Neural cell (in vitro differentiated cells): Measurements from ENCODE around the gene LYRM7.

Source experiments
- CTCF ChIP-seq: fragments of 450-650 bp; IDR thresholded peaks from 2 replicates; pipeline ENCODE4 v1.5.1; 2014; ENCODE audit warnings: antibody characterized with exemption, mild to moderate bottlenecking, moderate library complexity; ENCODE audit not compliant: poor library complexity, severe bottlenecking
- EP300 ChIP-seq: fragments of 450-650 bp; conservative IDR thresholded peaks from 2 replicates; pipeline ENCODE4 v1.6.1; 2014; ENCODE audit warnings: antibody characterized with exemption, mild to moderate bottlenecking, moderate library complexity; ENCODE audit not compliant: poor library complexity, severe bottlenecking
- EZH2 ChIP-seq: fragments of 200-600, 300-800 bp; shearing (Covaris generic), sonication (generic); IDR thresholded peaks from 2 replicates; pipeline ENCODE4 v1.6.1; 2014; ENCODE audit warnings: antibody characterized with exemption, low read length, borderline replicate concordance, mild to moderate bottlenecking; ENCODE audit not compliant: insufficient read depth, poor library complexity, severe bottlenecking
- POLR2AphosphoS5 ChIP-seq: IDR thresholded peaks from 2 replicates; pipeline ENCODE4 v1.6.1; 2012
- TF ChIP-seq, protein P1 (sequence below): IDR thresholded peaks from 2 replicates; pipeline ENCODE4 v1.6.1; 2012; ENCODE audit warnings: borderline replicate concordance

DNA sequence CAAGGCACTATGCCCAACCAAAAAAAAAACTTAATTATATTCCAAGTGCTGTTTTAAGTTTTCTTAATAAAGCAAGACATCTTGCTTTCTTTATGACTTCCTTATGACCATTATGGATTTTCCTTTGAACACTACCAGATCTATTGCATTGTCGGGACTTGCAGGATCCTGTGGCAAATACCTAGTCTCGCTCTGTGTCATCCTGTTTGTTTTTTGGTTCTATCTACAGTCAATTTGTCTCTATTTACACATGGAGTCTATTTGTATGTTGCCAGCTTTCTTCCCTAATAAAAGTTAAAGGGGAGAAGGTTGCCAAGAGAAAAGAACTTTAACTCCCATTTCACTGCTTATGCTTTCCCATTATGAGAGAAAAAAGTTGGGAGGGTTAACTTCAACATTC, 10.6 kb upstream of the LYRM7 start:
- TF ChIP-seq CTCF (no peak), EZH2 (no peak), EP300 (no peak), POLR2AphosphoS5 (no peak)
- TF ChIP-seq, protein P1, sequence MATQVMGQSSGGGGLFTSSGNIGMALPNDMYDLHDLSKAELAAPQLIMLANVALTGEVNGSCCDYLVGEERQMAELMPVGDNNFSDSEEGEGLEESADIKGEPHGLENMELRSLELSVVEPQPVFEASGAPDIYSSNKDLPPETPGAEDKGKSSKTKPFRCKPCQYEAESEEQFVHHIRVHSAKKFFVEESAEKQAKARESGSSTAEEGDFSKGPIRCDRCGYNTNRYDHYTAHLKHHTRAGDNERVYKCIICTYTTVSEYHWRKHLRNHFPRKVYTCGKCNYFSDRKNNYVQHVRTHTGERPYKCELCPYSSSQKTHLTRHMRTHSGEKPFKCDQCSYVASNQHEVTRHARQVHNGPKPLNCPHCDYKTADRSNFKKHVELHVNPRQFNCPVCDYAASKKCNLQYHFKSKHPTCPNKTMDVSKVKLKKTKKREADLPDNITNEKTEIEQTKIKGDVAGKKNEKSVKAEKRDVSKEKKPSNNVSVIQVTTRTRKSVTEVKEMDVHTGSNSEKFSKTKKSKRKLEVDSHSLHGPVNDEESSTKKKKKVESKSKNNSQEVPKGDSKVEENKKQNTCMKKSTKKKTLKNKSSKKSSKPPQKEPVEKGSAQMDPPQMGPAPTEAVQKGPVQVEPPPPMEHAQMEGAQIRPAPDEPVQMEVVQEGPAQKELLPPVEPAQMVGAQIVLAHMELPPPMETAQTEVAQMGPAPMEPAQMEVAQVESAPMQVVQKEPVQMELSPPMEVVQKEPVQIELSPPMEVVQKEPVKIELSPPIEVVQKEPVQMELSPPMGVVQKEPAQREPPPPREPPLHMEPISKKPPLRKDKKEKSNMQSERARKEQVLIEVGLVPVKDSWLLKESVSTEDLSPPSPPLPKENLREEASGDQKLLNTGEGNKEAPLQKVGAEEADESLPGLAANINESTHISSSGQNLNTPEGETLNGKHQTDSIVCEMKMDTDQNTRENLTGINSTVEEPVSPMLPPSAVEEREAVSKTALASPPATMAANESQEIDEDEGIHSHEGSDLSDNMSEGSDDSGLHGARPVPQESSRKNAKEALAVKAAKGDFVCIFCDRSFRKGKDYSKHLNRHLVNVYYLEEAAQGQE = no peak
